Endometrial microvascular endothelial cells (primary cell): ENCODE data around the gene WFDC1. TPM values are rescaled to one million over a fixed set of nuclear protein-coding genes. Genes with fewer than 3 reads are reported as not detected.

Experiments
- in situ Hi-C: cut with HindIII; loops from 2 replicates; pipeline ENCODE4 v1.10.0; 2017; ENCODE audit warnings: low sequenced_read_pairs, low pct_unique_long_range_greater_than_20kb; ENCODE audit errors: inconsistent ontology term
- total RNA-seq: library from RNA; depleted of rRNA; stranded (reverse); fragments of >200 nt; gene quantifications from one replicate; pipeline ENCODE4 v1.2.3, GENCODE V29; 2015; ENCODE audit errors: inconsistent ontology term

The WFDC1 gene
- total RNA-seq, 1 donor from 2014 or later = 0.37 TPM

GRCh38 chr16:84361546-84361945 lies 66.9 kb downstream of the WFDC1 start:
- in situ Hi-C loops = no loop called here

DNA sequence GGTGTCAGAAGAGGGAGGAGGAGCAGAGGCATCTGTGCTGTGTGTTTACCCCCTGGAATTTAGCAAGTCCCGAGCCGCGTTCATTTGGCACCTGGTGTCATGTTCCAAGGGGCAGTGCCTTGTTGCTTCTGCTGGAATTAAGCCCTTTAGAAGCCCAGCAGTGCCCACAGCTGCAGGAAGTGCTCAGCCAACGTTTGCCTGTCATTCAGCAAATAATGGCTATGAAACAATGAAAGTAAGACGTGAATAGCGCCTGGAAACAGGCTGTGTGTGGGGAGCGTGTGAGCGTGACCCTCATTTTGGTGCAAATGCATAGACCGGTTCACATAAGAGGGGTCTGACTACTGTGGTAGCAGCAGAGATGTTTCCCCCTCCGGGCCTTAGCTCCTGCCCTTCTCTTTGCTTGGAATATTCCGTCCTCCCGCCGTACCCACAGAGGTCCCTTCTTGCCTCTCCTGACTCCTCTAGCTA lies 67.8 kb downstream of the WFDC1 start:
- in situ Hi-C loops = no loop called here

DNA sequence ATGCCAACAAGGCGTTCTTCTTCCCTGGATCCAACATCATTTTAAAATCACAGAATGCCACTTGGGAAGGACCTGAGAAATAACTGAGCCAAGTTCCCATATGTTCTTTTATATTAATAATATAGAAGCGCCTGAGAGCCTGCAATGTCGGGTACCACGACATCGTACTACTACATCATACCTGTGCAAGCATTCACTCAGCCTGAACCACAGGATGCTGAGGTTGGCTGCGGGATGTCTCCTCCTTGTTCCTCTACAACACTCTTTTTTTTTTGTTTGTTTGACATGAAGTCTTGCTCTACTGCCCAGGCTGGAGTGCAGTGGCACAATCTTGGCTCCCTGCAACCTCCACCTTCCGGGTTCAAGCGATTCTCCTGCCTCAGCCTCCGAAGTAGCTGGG lies 71.5 kb downstream of the WFDC1 start:
- in situ Hi-C loops = no loop called here

DNA sequence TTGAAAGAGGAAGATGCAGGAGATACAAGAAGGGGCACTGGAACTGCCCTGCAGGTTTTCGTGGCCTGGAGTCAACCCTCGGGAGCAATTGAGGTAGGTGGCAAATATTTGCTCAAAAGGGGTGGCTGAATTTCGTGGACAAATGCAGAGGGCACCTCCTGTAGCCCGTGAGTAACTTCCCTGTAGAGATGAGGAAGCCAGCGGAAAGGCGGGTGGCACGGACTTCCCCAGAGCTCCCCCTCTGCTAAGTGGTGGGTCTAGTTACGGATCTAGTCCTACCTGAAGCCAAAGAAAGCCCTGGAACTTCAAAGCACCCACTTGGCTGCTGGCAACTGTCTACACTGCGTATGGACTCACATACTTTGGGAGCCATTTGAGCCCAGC lies 72.6 kb downstream of the WFDC1 start:
- in situ Hi-C loops = no loop called here

- in situ Hi-C loops = no loop called here
Observed at GRCh38 chr16:84367750-84368307, 73.2 kb downstream of the WFDC1 start.

DNA sequence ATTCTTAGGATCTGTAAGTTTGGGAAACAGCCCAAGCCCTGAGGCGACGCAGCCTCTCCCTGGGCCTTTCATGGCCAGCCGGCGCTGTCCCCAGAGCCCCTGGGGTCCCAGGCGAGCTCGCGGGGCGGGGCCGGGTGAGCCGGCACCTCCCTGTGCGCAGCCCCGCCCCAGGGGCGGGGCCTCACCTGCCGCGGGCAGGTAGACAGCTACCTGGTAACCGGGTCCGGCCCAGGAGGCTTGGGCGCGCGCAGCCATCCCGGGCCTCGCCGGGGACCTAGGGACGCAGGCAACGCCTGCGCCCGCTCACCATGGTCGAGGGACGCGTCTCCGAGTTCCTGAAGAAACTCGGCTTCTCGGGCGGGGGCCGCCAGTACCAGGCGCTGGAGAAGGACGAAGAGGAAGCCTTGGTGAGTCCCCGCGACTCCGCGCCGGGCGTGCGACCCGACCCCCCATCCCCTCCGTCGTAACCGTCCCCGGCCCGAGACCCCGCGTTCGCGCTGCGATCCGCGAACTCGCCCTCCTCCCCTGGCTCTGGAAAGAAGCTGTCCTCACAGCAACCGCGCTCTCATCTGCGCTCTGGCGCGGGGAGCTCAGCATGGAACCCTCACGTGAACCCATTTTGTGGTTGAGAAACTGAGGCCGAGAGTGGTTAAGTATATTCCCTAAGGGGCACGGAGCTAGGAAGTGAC lies 73.8 kb downstream of the WFDC1 start, which contains the start of gene ATP2C2:
ATP2C2 (plus strand) TSS at position 231 of the 689 bp plus-strand sequence; CDS start at position 309, 78 bp downstream.
- in situ Hi-C loops = no loop called here

DNA sequence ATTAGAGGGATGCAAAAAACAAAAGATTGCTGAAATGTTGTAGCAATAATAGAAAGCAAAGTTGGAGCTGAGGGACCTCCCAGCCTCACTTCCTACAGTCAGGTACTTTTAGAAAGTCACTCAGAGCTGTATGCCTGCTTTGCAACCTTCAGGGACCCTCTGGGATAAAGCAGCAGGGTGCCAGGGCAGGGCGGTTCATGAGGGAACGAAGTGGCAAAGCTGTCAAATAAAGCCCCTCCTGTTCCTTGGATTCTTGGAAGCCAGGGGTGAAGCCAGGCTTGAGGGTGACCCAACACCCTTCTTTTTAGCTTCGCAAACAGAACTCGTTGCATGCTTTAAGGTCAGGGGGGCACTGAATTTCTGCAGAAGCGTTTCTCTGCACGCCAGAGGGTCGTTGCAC lies 74.4 kb downstream of the WFDC1 start:
- in situ Hi-C loops = no loop called here

GRCh38 chr16:84369938-84370627 lies 75.4 kb downstream of the WFDC1 start:
- in situ Hi-C loops = no loop called here

GRCh38 chr16:84370723-84371552 lies 76.3 kb downstream of the WFDC1 start:
- in situ Hi-C loops = no loop called here

DNA sequence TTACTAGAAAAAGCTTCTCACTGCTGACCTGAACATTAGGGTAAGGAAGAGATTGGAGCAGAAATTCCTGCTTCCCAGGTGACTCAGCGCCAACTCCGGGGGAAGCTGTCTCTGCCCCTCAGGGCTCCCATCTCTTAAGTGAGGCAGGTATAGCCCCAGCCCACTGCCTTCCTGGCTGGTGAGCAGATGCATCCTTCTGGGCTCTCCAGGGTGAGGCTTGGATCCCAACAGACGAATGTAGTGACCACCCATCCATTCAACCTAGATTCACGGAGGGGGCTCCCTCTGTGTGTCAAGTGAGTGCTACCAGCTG lies 76.8 kb downstream of the WFDC1 start:
- in situ Hi-C loops = no loop called here

DNA sequence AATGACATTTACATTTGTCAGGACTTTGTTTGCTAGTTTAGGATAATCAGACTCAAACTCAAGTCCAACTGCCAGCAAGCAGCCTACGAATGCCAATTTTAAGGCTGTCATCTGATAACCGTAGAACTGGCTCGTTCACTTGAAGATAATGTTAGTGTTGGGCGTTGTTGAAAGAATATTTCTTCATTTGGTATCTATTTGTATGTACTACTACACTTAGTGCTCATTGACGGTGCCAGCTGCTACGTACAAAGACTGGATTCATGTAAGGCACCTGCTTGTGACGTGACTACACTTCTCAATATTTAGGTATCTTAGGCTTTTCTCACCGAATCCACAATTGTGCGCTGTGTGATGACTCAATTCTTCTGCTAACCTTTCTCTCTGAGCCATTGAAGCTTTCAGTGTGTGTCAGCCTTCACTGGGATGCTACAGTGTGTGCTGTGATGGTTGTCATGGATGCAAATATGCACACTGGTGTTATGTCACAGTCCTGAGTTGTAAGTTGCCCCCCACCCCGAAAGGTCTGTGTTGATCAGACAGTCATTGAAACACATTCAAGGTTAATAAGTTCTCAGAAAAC lies 79.3 kb downstream of the WFDC1 start:
- in situ Hi-C loops = no loop called here

DNA sequence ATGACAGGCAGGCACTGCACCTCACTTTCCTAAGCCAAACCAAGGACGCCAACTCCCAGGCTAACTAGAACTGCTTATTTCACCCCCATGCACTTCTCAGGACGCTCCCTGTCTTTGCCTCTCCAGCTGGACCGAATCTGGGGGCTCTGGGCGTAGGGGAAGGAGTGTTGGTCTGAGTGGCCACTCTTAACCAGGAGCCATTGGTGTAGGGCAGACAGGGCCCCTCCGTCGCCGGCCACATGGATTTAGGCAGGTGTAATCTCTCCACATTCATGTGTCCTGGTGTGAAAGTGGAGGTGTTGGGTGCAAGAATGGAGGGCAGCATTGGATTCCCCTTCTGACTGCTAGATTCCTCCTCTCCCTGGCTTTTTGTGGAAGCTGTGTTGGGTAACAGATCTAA lies 83.4 kb downstream of the WFDC1 start:
- in situ Hi-C loops = no loop called here

DNA sequence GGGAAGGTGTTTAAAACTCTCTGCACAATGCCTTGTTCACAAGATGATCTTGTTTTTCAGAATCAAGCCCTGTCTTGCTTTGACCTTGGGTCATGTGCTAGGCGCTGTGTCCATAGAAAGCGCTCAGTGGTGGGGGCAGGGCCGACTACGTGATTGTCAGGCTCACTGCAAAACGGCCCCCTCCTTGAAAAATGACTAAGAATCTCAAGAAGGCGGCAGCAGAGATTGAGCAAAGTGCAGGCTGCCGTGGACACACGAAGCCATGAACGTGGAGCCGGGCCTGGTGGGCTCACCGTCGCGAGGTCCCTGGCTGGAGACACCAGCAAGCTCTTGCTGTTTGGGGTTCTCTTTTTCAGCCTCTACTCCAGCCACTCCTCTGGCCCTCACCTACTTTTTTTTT lies 83.9 kb downstream of the WFDC1 start:
- in situ Hi-C loops = no loop called here

DNA sequence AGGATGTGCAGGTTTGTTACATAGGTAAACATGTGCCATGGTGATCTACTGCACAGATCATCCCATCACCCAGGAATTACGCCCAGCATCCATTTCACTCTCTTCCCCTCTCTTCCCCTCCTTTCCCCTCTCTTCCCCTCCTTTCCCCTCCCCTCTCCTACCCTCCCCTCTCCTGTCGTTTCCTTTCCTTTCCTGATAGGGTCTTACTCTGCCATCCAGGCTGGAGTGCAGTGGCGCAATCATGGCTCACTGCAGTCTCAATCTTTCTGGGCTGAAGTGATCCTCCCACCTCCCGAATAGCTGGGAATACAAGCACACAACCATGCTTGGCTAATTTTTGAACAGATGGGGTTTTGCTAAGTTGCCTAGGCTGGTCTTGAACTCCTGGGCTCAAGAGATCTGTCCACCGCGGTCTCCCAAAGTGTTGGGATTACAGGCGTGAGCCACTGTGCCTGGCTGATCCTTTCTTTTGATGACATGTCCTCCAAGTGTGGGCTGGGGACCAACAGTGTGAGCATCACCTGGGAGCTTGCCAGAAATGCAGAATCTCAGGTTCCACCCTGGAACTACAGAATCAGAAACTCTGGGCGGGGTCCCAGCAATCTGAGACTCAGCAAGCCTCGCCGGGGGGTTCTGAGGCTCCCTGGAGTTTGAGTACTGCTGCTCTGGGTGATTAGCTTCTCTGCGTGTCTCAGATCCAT lies 84.5 kb downstream of the WFDC1 start:
- in situ Hi-C loops = no loop called here

Other genes with a start within 250 kb of the WFDC1 start
- gene MBTPS1, start 177.9 kb upstream of the WFDC1 start, total RNA-seq = 135 TPM
- gene HSDL1, start 149.7 kb upstream of the WFDC1 start, total RNA-seq = 20.6 TPM
- gene DNAAF1, start 149.6 kb upstream of the WFDC1 start, total RNA-seq = not detected
- gene TAF1C, start 107.8 kb upstream of the WFDC1 start, total RNA-seq = 51.9 TPM
- not detected for gene ADAD2, start 103.7 kb upstream of the WFDC1 start, total RNA-seq
- not detected for gene KCNG4, start 54.9 kb upstream of the WFDC1 start, total RNA-seq
- gene ATP2C2, start 73.7 kb downstream of the WFDC1 start, total RNA-seq = not detected
- gene MEAK7, start 209.8 kb downstream of the WFDC1 start, total RNA-seq = 26.3 TPM